Measurements from ENCODE around the gene GNPNAT1. TPM values are rescaled to one million over a fixed set of nuclear protein-coding genes. Genes with fewer than 3 reads are reported as not detected.
A peak's percentile ranks its signal among the peaks of the same experiment; 100 is the strongest.

GNPNAT1 gene
- total RNA-seq, 2 experiments from 2014 or later, result 30.4 to 31.4 TPM

- peaks cover 5% of the 10 kb centered on the region for H3K4me1 Mint-ChIP-seq (ENCODE audit: low read depth)
- DNase-seq, result no peak
- H3K36me3 Mint-ChIP-seq, result no peaks in the 10 kb centered on the region
- no peak overlapping the region for H3K27ac Mint-ChIP-seq
- ChIA-PET CTCF (interaction anchor here (0.7 to 2.1 kb wide), 2 partner anchors 54 to 140 kb away, joined by 3 to 12 read pairs; no protein-coding TSS in a partner anchor), POLR2A (no interaction called here)
- intact Hi-C loops (cut with micrococcal nuclease), result loop anchor here (2.0 kb wide), 2 partner anchors 233 to 359 kb away; no protein-coding TSS in a partner anchor
- no peak overlapping the region for H3K4me3 Mint-ChIP-seq
- H3K27me3 Mint-ChIP-seq, result peaks cover 3% of the 10 kb centered on the region
- no peaks in the 10 kb centered on the region for H3K9me3 Mint-ChIP-seq
These were observed 30.4 kb upstream of the GNPNAT1 start for GRCh38 chr14:52821805-52822250.

- ChIA-PET CTCF (no interaction called here), POLR2A (no interaction called here)
- Mint-ChIP-seq H3K36me3 (no peaks in the 10 kb centered on the region), H3K4me3 (no peak overlapping the region), H3K27ac (no peak overlapping the region), H3K4me1 (ENCODE audit: low read depth) (peaks cover 5% of the 10 kb centered on the region), H3K9me3 (no peaks in the 10 kb centered on the region), H3K27me3 (no peaks in the 10 kb centered on the region)
- DNase-seq, result no peak
- intact Hi-C loops (cut with micrococcal nuclease), result no loop called here
These were observed 16.7 kb upstream of the GNPNAT1 start for GRCh38 chr14:52808101-52808500.

GRCh38 chr14:52806115-52806514 is 14.7 kb upstream of the GNPNAT1 start:
- Mint-ChIP-seq H3K27ac (no peak overlapping the region), H3K9me3 (no peaks in the 10 kb centered on the region), H3K4me1 (ENCODE audit: low read depth) (peaks cover 10% of the 10 kb centered on the region), H3K36me3 (no peaks in the 10 kb centered on the region), H3K27me3 (no peaks in the 10 kb centered on the region), H3K4me3 (no peak overlapping the region)
- ChIA-PET CTCF (no interaction called here), POLR2A (no interaction called here)
- DNase-seq, result no peak
- intact Hi-C loops (cut with micrococcal nuclease), result no loop called here

- intact Hi-C loops (cut with micrococcal nuclease), result no loop called here
- no peaks in the 10 kb centered on the region for H3K36me3 Mint-ChIP-seq
- ChIA-PET CTCF (no interaction called here), POLR2A (no interaction called here)
- no peak overlapping the region for H3K4me3 Mint-ChIP-seq
- peaks cover 10% of the 10 kb centered on the region for H3K4me1 Mint-ChIP-seq (ENCODE audit: low read depth)
- H3K27ac Mint-ChIP-seq, result no peak overlapping the region
- H3K9me3 Mint-ChIP-seq, result no peaks in the 10 kb centered on the region
- no peak for DNase-seq
- no peaks in the 10 kb centered on the region for H3K27me3 Mint-ChIP-seq
These were observed 11.2 kb upstream of the GNPNAT1 start for GRCh38 chr14:52802597-52802996.

DNA sequence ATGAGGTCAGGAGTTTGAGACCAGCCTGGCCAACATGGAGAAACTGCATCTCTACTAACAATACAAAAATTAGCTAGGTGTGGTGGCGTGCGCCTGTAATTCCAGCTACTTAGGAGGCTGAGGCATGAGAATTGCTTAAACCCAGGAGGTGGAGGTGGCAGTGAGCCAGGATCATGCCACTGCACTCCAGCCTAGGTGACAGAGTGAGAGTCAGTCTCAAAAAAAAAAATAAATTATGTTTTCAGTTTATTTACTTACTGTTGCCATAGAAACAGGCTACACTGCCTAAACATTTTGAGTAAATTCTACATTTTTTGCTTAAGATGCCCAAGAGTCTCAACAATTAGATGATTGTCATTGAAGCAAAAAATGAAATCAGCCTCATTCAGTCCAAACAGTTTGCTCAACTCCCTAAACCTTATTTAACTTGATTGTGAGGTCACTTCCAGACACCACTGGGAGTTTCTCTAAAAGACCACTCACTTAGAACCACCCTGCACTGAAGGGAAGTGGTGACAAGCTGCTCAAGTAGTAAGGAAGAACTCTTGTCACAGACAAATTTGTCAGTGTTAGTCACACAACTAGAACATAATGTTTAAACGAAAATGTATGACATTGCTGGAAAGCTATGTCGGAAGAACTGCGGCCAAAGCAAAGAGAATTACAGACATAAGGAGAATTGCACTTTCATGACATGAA is 9.8 kb upstream of the GNPNAT1 start:
- ChIA-PET CTCF (no interaction called here), POLR2A (no interaction called here)
- H3K27ac Mint-ChIP-seq, result no peak overlapping the region
- peaks cover 2% of the 10 kb centered on the region for H3K9me3 Mint-ChIP-seq
- peaks cover 2% of the 10 kb centered on the region for H3K36me3 Mint-ChIP-seq
- H3K4me1 Mint-ChIP-seq (ENCODE audit: low read depth), result peaks cover 9% of the 10 kb centered on the region
- no peak overlapping the region for H3K4me3 Mint-ChIP-seq
- no peaks in the 10 kb centered on the region for H3K27me3 Mint-ChIP-seq
- intact Hi-C loops (cut with micrococcal nuclease), result no loop called here
- no peak for DNase-seq

DNA sequence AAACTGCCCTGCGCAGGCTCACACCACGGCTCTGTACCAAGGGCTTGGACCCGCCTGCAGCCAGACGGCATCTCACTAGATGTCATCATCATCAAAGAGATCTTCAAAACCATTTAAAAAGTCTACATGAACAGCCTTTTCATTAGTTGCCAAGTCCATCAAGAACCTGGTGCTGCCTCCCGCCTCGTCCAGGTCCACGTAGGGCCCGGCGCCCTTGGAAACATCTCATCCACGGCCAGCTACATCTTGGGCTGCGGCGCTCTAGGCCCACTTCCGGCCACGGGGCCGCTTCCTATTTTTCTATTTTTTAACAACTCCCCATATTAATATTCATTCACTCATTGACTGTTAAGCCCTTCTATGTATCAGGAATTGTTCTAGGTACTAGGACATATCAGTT is 7.4 kb upstream of the GNPNAT1 start:
- intact Hi-C loops (cut with micrococcal nuclease), result no loop called here
- no peak overlapping the region for H3K4me3 Mint-ChIP-seq
- peaks cover 5% of the 10 kb centered on the region for H3K4me1 Mint-ChIP-seq (ENCODE audit: low read depth)
- H3K27me3 Mint-ChIP-seq, result no peaks in the 10 kb centered on the region
- DNase-seq, result no peak
- POLR2A ChIA-PET, result no interaction called here
- H3K27ac Mint-ChIP-seq, result no peak overlapping the region
- CTCF ChIA-PET, result no interaction called here
- H3K36me3 Mint-ChIP-seq, result peaks cover 2% of the 10 kb centered on the region
- peaks cover 2% of the 10 kb centered on the region for H3K9me3 Mint-ChIP-seq

- peak overlapping the region; percentile 13 for H3K27ac Mint-ChIP-seq
- CTCF ChIA-PET, result no interaction called here
- intact Hi-C loops (cut with micrococcal nuclease), result no loop called here
- peaks cover 2% of the 10 kb centered on the region for H3K36me3 Mint-ChIP-seq
- no peak for DNase-seq
- peaks cover 2% of the 10 kb centered on the region for H3K9me3 Mint-ChIP-seq
- H3K4me1 Mint-ChIP-seq (ENCODE audit: low read depth), result peaks cover 5% of the 10 kb centered on the region
- H3K27me3 Mint-ChIP-seq, result no peaks in the 10 kb centered on the region
- POLR2A ChIA-PET, result no interaction called here
- H3K4me3 Mint-ChIP-seq, result no peak overlapping the region
These were observed 6.2 kb upstream of the GNPNAT1 start for GRCh38 chr14:52797653-52798052.

GRCh38 chr14:52793061-52793460 is 1.7 kb upstream of the GNPNAT1 start:
- DNase-seq, result no peak
- Mint-ChIP-seq H3K36me3 (peaks cover 2% of the 10 kb centered on the region), H3K27ac (no peak overlapping the region), H3K9me3 (peaks cover 2% of the 10 kb centered on the region), H3K27me3 (no peaks in the 10 kb centered on the region), H3K4me1 (ENCODE audit: low read depth) (peaks cover 35% of the 10 kb centered on the region), H3K4me3 (no peak overlapping the region)
- intact Hi-C loops (cut with micrococcal nuclease), result no loop called here
- ChIA-PET POLR2A (no interaction called here), CTCF (no interaction called here)

GRCh38 chr14:52792097-52792415 is 649 bp upstream of the GNPNAT1 start:
- Mint-ChIP-seq H3K27ac (peak overlapping the region; percentile 45), H3K27me3 (no peaks in the 10 kb centered on the region), H3K9me3 (peaks cover 2% of the 10 kb centered on the region), H3K4me3 (peak overlapping the region; percentile 75), H3K4me1 (ENCODE audit: low read depth) (peaks cover 41% of the 10 kb centered on the region), H3K36me3 (peaks cover 2% of the 10 kb centered on the region)
- ChIA-PET CTCF (no interaction called here), POLR2A (no interaction called here)
- DNase-seq, result no peak
- intact Hi-C loops (cut with micrococcal nuclease), result no loop called here

DNA sequence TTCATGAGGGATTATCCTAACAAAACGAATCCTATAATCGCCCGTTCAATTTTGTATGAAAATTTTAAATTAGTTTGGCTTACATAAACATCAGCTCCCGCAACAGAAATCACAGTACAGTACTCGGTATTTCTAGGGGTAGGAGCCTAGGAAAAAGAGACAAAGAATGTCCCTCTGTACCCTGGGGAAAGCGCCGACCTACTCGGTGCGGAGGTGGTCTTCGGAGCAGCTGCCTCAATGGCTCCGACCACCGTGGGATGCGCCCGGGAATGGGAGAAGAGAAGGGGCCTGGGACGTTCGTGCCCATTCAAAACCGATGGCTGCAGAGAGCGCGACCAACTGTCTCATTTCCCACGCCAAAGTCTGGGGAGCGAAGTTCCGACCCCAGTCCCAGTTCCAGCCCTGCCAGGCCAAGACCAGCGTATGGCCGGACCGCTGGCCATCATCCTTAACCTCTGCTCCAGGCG is 618 bp downstream of the GNPNAT1 start:
- Mint-ChIP-seq H3K36me3 (peaks cover 2% of the 10 kb centered on the region), H3K27ac (peak overlapping the region; percentile 54), H3K9me3 (no peaks in the 10 kb centered on the region), H3K4me1 (ENCODE audit: low read depth) (peaks cover 41% of the 10 kb centered on the region), H3K27me3 (no peaks in the 10 kb centered on the region), H3K4me3 (peak overlapping the region; percentile 94)
- ChIA-PET POLR2A (interaction anchor here (0.6 to 0.8 kb wide), 3 partner anchors 14 to 362 kb away, joined by 3 to 4 read pairs (median 3); no protein-coding TSS in a partner anchor), CTCF (no interaction called here)
- intact Hi-C loops (cut with micrococcal nuclease), result loop anchor here (1.0 to 2.0 kb wide), 4 partner anchors 48 to 238 kb away; partner anchors contain the start of genes GPR137C, PSMC6, STYX and TXNDC16
- DNase-seq, result no peak

DNA sequence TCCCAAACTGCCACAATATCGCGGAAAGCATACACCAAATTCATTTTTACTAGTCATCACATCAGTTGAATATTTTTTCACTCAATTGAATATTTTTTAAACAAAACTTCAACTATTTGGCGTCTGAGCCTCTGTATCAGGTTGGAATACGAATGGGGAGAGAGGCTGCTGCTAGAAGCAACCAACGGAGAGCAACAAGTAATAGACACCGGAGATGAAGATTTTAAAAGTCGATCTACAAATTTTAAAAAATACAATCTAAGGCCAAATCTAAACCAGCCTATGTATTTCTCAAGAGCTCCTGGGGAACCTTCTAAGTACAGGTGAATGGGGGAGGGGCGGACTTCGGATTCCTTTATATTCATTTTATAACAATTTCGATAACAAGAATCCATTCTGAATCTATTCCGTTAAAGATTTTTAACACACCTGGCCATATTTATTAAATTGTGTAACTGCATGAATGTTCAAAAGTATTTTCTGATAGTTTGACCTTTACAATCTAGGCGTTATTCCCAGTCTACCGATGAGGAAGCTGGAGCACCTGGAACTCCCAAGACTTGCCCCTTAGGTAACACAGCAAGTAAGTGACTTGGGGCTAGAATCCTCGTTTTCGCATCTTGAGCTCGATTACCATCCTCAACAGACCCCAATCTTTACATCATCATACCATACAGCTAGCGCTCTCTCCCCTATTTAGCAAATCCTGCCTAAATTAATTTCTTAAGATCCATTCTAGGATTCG is 1.2 kb downstream of the GNPNAT1 start:
- POLR2A ChIA-PET, result interaction anchor here (0.5 to 0.8 kb wide), 2 partner anchors 130 to 362 kb away, joined by 3 read pairs; no protein-coding TSS in a partner anchor
- H3K27ac Mint-ChIP-seq, result peak overlapping the region; percentile 54
- peaks cover 41% of the 10 kb centered on the region for H3K4me1 Mint-ChIP-seq (ENCODE audit: low read depth)
- no peaks in the 10 kb centered on the region for H3K9me3 Mint-ChIP-seq
- H3K27me3 Mint-ChIP-seq, result no peaks in the 10 kb centered on the region
- DNase-seq, result no peak
- intact Hi-C loops (cut with micrococcal nuclease), result loop anchor here (2.0 kb wide), 1 partner anchor 47 kb away; no protein-coding TSS in a partner anchor
- peak overlapping the region; percentile 94 for H3K4me3 Mint-ChIP-seq
- peaks cover 2% of the 10 kb centered on the region for H3K36me3 Mint-ChIP-seq
- CTCF ChIA-PET, result no interaction called here

DNA sequence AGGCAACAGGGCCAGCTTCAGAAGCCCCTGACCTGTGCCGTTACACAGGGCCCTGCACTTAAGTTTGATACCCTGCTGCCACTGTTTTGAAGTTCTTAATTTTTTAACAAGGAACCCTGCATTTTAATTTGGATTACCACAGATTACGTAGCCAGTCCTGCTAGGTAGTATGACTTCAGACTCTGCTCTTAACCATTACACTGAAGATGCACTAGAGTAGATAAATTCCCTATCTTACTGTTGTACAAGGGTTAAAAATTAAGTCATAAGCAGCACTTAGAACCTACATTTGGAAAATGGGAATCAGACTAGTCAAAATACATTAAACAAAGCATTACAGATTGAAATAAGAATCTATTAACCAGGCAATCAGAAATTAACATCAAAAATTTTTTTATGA is 2.3 kb downstream of the GNPNAT1 start:
- peaks cover 41% of the 10 kb centered on the region for H3K4me1 Mint-ChIP-seq (ENCODE audit: low read depth)
- H3K9me3 Mint-ChIP-seq, result no peaks in the 10 kb centered on the region
- H3K27ac Mint-ChIP-seq, result no peak overlapping the region
- intact Hi-C loops (cut with micrococcal nuclease), result no loop called here
- POLR2A ChIA-PET, result no interaction called here
- no peaks in the 10 kb centered on the region for H3K27me3 Mint-ChIP-seq
- no peak for DNase-seq
- H3K36me3 Mint-ChIP-seq, result peaks cover 2% of the 10 kb centered on the region
- peak overlapping the region; percentile 33 for H3K4me3 Mint-ChIP-seq
- CTCF ChIA-PET, result no interaction called here
